HG02840 (cell line): Measurements from ENCODE around the gene WDR91.

Experiments
- ATAC-seq: cut with Tn5 transposase; IDR thresholded peaks from one replicate; pipeline ENCODE4 v1.9.1; 2021; ENCODE audit warnings: mild to moderate bottlenecking, moderate library complexity, moderate number of reproducible peaks; ENCODE audit not compliant: unreplicated experiment, low FRiP score

Gene WDR91

GRCh38 chr7:135143885-135144668 is 67.2 kb downstream of the WDR91 start:
- no peak for ATAC-seq
